Measurements from ENCODE around the gene NXNL1.

GRCh38 chr19:17473041-17473440 is 12.3 kb upstream of the NXNL1 start:
- TF ChIP-seq EP300 (IDR thresholded peaks at IDR 0.05) (no peak), CTCF (IDR thresholded peaks at IDR 0.05) (no peak), POLR2A (IDR thresholded peaks at IDR 0.05; ENCODE audit: low read depth) (no peak), POLR2AphosphoS5 (IDR thresholded peaks at IDR 0.05) (no peak)
